Kidney (tissue), 14 donors: ENCODE results near the gene CCNB2. TPM values are rescaled to one million over a fixed set of nuclear protein-coding genes. Genes with fewer than 3 reads are reported as not detected.

Experiments
- DNase-seq, 5 donors: peaks; one replicate each; pipeline ENCODE4 v3.0.0-alpha.2; 2013 to 2020
- FAIRE-seq: peaks from 2 replicates; lab custom pipeline; 2012; peaks lifted over from hg19 to GRCh38; lab: Jason Lieb, UNC
- H3K27ac ChIP-seq, 2 donors: one replicate each; pipeline ENCODE4 v1.7.0; 2013; ENCODE audit warnings: low read depth in 2 of 2, low read length in 2 of 2, inconsistent platforms in 1 of 2
- H3K27me3 ChIP-seq: one replicate; pipeline ENCODE4 v1.7.1; 2013; ENCODE audit warnings: low read length, inconsistent platforms; ENCODE audit not compliant: control insufficient read depth, insufficient read depth
- H3K36me3 ChIP-seq, 3 donors: one replicate each; pipeline versions ENCODE4 v1.7.0 to v1.7.1; 2013; ENCODE audit warnings: low read length in 3 of 3, control low read depth in 1 of 3, inconsistent platforms in 1 of 3; ENCODE audit not compliant: insufficient read depth in 3 of 3, control insufficient read depth in 2 of 3
- H3K4me1 ChIP-seq, 3 donors: one replicate each; pipeline versions ENCODE4 v1.7.0 to v1.7.1; 2013; ENCODE audit warnings: low read length in 3 of 3, inconsistent platforms in 1 of 3, low read depth in 1 of 3; ENCODE audit not compliant: control insufficient read depth in 2 of 3, insufficient read depth in 2 of 3
- H3K4me3 ChIP-seq, 3 donors: one replicate each; pipeline versions ENCODE4 v1.7.0 to v1.8.1; 2013; ENCODE audit warnings: low read length in 3 of 3, control low read depth in 1 of 3, inconsistent platforms in 1 of 3
- H3K9ac ChIP-seq, 3 donors: one replicate each; pipeline versions ENCODE4 v1.7.0 to v1.7.1; 2013; ENCODE audit warnings: low read length in 3 of 3, control low read depth in 1 of 3, inconsistent platforms in 1 of 3
- H3K9me3 ChIP-seq, 3 donors: one replicate each; pipeline versions ENCODE4 v1.7.0 to v1.7.1; 2013; ENCODE audit warnings: low read length in 3 of 3, control low read depth in 1 of 3, inconsistent platforms in 1 of 3; ENCODE audit not compliant: control insufficient read depth in 2 of 3, insufficient read depth in 1 of 3
- intact Hi-C: fragments of 100-400 bp; cut with DNase I; formaldehyde crosslinking; loops from one replicate; pipeline ENCODE4 v1.11.1; 2022
- polyA plus RNA-seq: library from polyadenylated mRNA; stranded (reverse); fragments of 350-450 nt; fragmentation: Illumina TruSeq; extraction: RNeasy Lipid Tissue Mini Kit (QIAGEN cat#74804); gene quantifications from one replicate; pipeline ENCODE4 v1.2.3, GENCODE V29; 2014; ENCODE audit warnings: low read depth, low replicate concordance; ENCODE audit not compliant: insufficient read depth
- total RNA-seq: library from RNA; stranded (reverse); fragmentation: NEBNext Ultra II Directional; extraction: Animal tissue kit (Norgen Biotek cat#: 25700); gene quantifications from one replicate; pipeline ENCODE4 v1.2.1, GENCODE V29; 2021
- TF ChIP-seq, protein P1 (sequence below): IDR thresholded peaks from 3 replicates; pipeline ENCODE4 v1.5.1; 2012; ENCODE audit warnings: mild to moderate bottlenecking, moderate library complexity, borderline replicate concordance; ENCODE audit not compliant: insufficient read depth; ENCODE audit errors: extremely low read depth
- donor health status: control.
- donor health status: control.
- donor health status: control.
- donor health status: control.
- donor health status: control.
- donor health status: DM: yes; HTN: yes; CAD: no.
- donor health status: Normal renal cell carcinoma (clear cell type).

CCNB2 gene
- total and polyA plus RNA-seq, 2 donors from 2014 or later, result 0.26 to 0.94 TPM

DNA sequence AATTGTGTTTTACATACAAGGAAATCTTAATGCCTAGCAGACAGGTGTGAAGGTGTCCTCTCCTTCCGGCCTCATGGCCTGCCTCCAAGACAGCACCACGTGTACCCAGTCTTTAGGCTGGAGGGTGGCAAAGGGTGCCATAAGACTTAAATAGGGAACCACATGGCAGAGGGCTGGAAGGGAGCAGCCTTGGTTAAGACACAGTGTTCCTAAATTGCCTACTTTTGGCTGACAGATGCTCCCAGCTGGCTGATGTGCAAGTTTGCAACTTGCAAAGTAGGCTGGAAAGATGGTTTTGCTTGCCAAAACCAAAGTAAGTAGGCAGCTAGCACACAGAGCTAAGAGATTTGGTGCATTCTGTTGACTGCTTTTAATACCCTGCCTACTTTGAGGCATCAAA, 45.2 kb downstream of the CCNB2 start:
- Histone ChIP-seq H3K27ac (no peak overlapping the region), H3K27me3 (no peaks in the 10 kb centered on the region), H3K4me1 (no peaks in the 10 kb centered on the region), H3K9ac (no peak overlapping the region), H3K36me3 (peaks cover 0 to 23% (median 13%) of the 10 kb centered on the region in 3 donors), H3K4me3 (no peak overlapping the region), H3K9me3 (no peaks in the 10 kb centered on the region)
- no peak for FAIRE-seq
- intact Hi-C loops, result no loop called here
- TF ChIP-seq, protein P1, sequence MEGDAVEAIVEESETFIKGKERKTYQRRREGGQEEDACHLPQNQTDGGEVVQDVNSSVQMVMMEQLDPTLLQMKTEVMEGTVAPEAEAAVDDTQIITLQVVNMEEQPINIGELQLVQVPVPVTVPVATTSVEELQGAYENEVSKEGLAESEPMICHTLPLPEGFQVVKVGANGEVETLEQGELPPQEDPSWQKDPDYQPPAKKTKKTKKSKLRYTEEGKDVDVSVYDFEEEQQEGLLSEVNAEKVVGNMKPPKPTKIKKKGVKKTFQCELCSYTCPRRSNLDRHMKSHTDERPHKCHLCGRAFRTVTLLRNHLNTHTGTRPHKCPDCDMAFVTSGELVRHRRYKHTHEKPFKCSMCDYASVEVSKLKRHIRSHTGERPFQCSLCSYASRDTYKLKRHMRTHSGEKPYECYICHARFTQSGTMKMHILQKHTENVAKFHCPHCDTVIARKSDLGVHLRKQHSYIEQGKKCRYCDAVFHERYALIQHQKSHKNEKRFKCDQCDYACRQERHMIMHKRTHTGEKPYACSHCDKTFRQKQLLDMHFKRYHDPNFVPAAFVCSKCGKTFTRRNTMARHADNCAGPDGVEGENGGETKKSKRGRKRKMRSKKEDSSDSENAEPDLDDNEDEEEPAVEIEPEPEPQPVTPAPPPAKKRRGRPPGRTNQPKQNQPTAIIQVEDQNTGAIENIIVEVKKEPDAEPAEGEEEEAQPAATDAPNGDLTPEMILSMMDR, result no peak
- DNase-seq, result no peak

DNA sequence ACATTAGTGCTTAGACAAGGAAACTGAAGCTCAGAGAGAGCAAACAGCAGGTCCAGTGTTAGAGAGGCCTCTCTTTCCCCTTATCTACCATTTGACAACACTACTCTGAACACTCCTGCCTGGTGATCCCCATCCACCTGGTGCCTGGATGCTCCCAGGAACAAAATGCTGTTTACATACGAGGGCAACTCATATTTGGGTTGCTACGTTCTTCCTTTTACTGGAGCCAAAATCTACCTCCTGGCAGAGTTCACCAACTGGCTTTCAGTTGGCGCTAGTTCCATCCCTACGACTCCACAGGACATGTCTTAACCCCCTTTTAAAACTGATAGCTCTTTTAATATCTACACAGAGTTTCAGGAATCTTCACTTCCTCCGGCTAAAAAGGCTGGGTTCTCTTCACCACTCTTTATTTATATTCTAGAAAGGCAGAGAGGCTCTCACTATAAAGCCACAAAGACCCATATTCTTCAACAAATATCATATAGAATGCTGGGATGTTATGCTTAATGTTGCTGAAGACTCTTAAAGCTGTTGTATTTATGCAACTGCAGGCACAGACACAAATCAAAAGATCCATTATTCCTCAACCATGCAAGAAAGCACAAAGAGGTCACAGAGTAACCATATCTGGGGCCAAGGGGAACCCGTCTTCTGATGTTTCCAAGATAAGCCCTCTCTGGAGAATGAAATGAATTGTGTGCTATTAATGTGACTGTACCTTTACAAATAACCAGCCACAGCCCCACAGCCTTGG, 47.9 kb downstream of the CCNB2 start:
- Histone ChIP-seq H3K9me3 (no peaks in the 10 kb centered on the region), H3K4me3 (no peak overlapping the region), H3K36me3 (peaks cover 0 to 22% (median 13%) of the 10 kb centered on the region in 3 donors), H3K27me3 (no peaks in the 10 kb centered on the region), H3K27ac (no peak overlapping the region), H3K9ac (no peak overlapping the region), H3K4me1 (no peaks in the 10 kb centered on the region)
- DNase-seq, result no peak
- TF ChIP-seq, protein P1, result no peak
- intact Hi-C loops, result no loop called here
- FAIRE-seq, result no peak

DNA sequence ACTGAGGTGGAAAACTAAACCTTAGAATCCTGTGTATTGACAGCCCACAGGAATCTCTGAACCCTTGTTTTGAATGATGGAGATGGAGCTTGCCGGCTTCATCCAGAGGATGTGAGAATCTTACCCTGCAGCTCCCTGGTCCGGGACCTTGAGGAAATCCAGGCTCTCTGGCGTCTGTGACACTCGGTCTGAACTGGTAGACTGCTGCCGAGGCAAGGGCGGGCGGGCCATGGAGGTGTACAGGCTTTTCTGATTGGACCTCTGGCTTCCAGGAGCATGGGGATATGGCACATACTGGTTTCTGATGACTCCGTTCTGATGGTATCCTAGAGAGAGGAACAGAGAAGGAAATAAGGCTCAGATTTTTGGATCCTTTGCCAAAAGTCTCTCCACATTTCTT, 48.5 kb downstream of the CCNB2 start:
- DNase-seq (no peak), FAIRE-seq (no peak)
- Histone ChIP-seq H3K9me3 (no peaks in the 10 kb centered on the region), H3K27ac (no peak overlapping the region), H3K36me3 (peaks cover 0 to 22% (median 13%) of the 10 kb centered on the region in 3 donors), H3K4me3 (no peak overlapping the region), H3K4me1 (no peaks in the 10 kb centered on the region), H3K27me3 (no peaks in the 10 kb centered on the region), H3K9ac (no peak overlapping the region)
- TF ChIP-seq, protein P1, result no peak
- intact Hi-C loops, result no loop called here
